GM18519 (cell line): ENCODE measurements around the gene PON2.
"Not testable (repeated sequence)": the region's sequence is repeated elsewhere in the genome, so short reads cannot be mapped to it uniquely, and the experiment has no call there.

ENCODE experiments used
- ATAC-seq: cut with Tn5 transposase; IDR thresholded peaks from one replicate; pipeline ENCODE4 v1.9.1; 2021; ENCODE audit warnings: mild to moderate bottlenecking, moderate library complexity; ENCODE audit not compliant: unreplicated experiment, low FRiP score

PON2 gene

GRCh38 chr7:95434557-95435421 is at the start of gene PON2:
Gene PON2, minus strand, starts transcription at chr7:95435028. Its CDS starts 77 bp downstream, at chr7:95434951.
- ATAC-seq = peak; percentile 88

DNA sequence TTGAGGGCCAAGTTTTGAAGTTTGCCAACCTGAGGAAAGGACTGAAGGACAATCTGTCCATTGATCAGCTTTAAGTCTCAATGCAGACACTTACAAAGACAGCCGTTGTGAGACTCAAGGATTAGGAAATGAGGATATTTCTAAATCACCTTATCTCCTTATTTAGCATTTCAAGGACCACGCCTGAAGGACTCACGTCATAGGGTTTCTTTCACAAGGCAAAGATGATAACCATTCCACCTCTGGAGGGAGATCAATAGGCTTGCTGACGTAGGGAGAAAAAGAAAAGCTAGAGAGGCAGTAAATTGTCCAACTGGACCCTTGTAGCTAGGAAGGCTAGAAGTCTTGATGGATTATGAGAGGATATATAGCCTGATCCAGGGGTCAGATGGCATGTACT is 47.6 kb upstream of the PON2 start:
- ATAC-seq = no peak

DNA sequence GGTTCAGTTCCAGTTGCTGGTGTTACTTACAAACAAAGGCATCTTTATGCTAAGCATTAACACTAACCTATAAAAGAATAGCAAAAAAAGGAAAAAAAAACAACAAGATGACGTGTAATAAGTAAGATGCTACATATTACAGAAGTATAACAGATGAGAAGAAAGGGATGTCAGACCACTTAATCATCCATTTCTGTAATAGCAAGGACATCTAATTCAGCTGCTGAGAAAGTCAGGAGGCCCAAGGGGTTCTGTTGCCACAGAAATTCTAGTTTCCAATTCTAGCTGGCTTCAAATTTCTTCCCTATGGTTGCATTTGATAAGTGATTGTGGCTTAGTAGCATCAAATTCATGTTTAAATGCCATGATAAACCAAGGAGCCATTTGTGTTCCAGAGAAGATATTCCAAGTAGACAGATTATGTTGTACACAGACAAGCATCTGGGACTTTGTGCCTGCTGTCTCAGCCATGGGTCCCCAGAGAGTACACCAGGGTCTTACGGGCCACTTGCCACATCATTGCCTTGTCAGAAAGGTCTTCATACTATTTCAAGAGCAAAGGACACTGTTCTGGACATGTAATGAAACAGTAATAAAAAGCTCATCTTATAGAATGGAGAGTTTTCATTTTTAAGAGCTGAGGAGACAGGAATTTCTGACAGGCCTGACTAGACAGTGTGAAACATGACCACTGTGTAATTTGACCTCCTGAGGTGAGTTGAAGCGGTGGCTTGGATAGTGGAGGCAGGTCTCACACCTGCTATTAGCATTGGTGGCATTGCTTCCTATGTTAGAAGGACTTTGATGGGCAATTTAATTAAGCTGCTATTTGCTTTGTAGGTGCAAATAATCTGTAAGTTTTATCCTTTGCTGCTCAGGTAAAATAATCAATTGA is 46.7 kb upstream of the PON2 start:
- ATAC-seq = no peak

DNA sequence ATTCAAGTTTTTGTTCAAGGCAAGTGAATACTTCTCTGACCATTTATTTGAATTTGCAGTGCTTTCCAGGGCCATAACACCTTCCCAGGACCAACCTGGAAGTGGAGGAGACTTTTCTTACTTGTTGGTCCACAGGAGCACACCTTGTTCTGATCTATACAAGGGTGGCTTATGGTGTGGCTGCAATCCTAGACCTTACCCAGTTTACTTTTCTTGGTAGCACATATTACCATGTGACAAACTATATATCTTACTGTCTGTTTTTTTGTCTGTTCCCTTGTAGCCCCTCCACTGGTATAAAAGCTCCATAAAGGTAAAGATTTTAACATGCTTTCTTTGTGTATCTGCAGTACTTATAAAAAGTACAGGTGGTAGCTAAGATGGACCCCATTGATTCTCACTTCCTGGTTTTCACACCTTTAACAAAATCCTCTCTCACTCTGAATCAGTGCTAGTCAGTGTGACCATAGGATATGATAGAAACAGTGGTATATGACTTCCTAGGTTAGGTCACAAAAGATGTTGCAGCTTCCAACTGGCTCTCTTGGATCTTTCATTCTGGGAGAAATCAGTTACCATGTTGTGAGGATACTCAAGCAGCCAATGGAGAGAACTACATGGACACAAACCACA is 45.3 kb upstream of the PON2 start:
- peak; percentile 72 for ATAC-seq

DNA sequence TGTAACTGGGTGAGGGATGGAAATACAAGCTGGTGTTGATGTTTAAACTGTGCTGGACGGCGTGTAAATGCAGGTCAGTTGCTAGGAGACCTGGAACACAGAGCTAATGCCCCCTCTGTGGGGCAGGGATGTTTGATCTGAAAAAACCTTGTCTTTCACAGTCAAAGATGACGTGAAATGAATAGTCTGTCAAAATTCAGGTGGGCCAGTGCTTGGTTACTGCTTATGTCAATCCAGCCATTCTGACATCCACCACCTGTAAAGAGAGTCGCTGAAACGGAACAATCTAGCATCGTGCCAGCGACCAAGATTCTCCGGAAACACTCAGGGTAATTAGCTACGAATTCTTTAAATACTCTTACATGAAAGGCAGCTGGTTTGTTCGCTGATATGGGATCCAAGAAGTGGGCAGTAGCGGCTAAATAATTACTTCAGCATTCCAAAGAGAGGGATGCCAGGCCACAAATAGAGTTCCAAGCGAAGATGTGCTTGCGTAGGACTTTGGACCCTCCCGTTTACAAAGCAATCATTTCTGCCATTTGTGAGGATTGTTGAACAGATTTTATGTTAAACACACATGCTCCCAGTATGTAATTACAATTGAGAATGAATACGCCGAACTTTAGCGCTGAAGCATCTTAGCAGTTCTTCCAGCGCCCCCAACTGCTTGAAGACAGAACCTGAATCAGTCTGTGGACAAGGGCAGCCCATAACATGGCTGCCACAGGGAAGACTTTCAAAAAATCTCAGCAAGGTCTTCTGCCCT is 43.6 kb upstream of the PON2 start:
- no peak for ATAC-seq

- no peak for ATAC-seq
Measured at GRCh38 chr7:95476904-95477594, 42.2 kb upstream of the PON2 start.

- ATAC-seq = no peak
Measured at GRCh38 chr7:95476072-95476847, 41.4 kb upstream of the PON2 start.

DNA sequence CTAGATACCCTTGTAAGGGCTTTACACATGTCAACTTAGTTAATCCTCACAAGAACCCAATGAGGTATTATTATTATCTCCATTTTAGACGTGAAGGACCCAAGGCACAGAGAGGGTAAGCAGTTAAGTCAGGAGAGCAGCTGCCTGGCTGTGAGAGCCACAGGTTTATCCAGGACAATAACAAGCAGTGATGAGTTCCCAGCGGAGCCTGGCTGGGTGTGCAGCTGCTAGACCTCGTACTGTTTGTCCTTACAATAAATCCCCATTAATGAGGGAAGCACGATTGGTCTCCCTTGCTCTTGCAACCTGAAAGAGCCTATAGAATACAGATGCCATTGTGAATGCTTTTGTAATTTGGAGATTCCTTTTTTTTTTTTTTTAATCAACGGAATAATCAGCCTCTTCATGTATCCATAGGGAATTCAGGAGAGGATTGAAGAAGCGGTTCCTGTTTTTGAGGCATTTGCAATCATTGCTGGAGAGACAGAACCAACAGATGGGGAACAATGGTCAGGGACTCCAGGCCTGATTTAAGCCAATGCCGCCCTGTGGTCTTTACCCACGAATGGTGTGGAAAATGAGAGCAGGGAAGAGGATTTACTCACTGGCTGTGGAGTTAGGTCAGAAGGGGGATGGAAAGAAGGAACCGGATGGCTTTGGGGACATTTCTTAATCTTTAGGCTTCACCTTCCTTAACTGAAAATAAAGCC is 38.6 kb upstream of the PON2 start:
- no peak for ATAC-seq

GRCh38 chr7:95472581-95473161 is 37.8 kb upstream of the PON2 start:
- ATAC-seq = no peak

GRCh38 chr7:95471071-95471470 is 36.2 kb upstream of the PON2 start:
- ATAC-seq = no peak

GRCh38 chr7:95470452-95470851 is 35.6 kb upstream of the PON2 start:
- ATAC-seq = peak; percentile 97

GRCh38 chr7:95469848-95470247 is 35.0 kb upstream of the PON2 start:
- no peak for ATAC-seq

- ATAC-seq = no peak
Measured at GRCh38 chr7:95469187-95469586, 34.4 kb upstream of the PON2 start.

- no peak for ATAC-seq
Measured at GRCh38 chr7:95467912-95468607, 33.2 kb upstream of the PON2 start.

- not testable (repeated sequence) for ATAC-seq
Measured at GRCh38 chr7:95460653-95461052, 25.8 kb upstream of the PON2 start.

- ATAC-seq = no peak
Measured at GRCh38 chr7:95457947-95458346, 23.1 kb upstream of the PON2 start.

DNA sequence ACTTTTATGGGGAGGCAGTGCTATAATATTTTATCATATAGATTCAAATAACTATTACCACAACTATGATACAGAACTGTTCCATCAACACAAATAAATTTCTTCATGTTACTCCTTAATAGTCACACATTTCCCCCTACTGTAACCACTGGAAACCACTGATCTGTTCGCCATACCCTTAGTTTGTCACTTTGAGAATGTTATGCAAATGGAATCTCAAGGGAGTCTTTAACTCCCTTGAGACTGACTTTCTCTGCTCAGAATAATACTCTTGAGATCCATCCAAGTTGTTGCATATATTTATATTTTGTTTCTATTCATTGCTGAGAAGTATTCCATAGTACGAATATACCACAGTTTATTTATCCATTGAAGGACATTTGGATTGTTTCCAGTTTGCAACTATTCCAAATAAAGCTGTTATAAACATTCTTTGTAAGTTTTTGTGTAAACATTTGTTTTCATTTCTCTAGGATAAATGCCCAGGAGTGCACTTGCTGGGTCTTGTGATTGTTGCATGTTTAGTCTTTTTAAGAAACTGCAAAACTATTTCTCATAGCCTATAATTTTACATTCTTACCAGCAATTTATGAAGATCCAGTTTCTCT is 19.7 kb upstream of the PON2 start:
- peak; percentile 46 for ATAC-seq
